GM12872 (cell line): Measurements from ENCODE around the gene SUN2.

Experiments
- CTCF ChIP-seq: IDR thresholded peaks from 3 replicates; pipeline ENCODE4 v1.5.1; 2011; ENCODE audit warnings: low read depth, mild to moderate bottlenecking, low read length, moderate library complexity; ENCODE audit not compliant: insufficient read depth

Gene SUN2

GRCh38 chr22:38756711-38757463 is 1.1 kb upstream of the SUN2 start:
- TF ChIP-seq CTCF: no peak

- no peak for TF ChIP-seq CTCF
Observed at GRCh38 chr22:38755155-38755910, 465 bp downstream of the SUN2 start.

- no peak for TF ChIP-seq CTCF
Observed at GRCh38 chr22:38754751-38755154, 1.0 kb downstream of the SUN2 start.

GRCh38 chr22:38753948-38754750 is 1.6 kb downstream of the SUN2 start:
- peak; percentile 7; the same call in 1 of the 3 replicates for TF ChIP-seq CTCF

- no peak for TF ChIP-seq CTCF
Observed at GRCh38 chr22:38751422-38752346, 4.1 kb downstream of the SUN2 start.

- TF ChIP-seq CTCF: no peak
Observed at GRCh38 chr22:38751066-38751421, 4.8 kb downstream of the SUN2 start.
